Activated T-helper 9 cell treated with anti-CD3 and anti-CD28 coated beads, Interleukin-2, amount 50 U/mL, for 16 hours (primary cell): Measurements from ENCODE around the gene MCUB.

Source experiments
- DNase-seq: peaks from one replicate; pipeline ENCODE4 v3.0.0-alpha.2; 2020; ENCODE audit warnings: low read depth

Gene MCUB

DNA sequence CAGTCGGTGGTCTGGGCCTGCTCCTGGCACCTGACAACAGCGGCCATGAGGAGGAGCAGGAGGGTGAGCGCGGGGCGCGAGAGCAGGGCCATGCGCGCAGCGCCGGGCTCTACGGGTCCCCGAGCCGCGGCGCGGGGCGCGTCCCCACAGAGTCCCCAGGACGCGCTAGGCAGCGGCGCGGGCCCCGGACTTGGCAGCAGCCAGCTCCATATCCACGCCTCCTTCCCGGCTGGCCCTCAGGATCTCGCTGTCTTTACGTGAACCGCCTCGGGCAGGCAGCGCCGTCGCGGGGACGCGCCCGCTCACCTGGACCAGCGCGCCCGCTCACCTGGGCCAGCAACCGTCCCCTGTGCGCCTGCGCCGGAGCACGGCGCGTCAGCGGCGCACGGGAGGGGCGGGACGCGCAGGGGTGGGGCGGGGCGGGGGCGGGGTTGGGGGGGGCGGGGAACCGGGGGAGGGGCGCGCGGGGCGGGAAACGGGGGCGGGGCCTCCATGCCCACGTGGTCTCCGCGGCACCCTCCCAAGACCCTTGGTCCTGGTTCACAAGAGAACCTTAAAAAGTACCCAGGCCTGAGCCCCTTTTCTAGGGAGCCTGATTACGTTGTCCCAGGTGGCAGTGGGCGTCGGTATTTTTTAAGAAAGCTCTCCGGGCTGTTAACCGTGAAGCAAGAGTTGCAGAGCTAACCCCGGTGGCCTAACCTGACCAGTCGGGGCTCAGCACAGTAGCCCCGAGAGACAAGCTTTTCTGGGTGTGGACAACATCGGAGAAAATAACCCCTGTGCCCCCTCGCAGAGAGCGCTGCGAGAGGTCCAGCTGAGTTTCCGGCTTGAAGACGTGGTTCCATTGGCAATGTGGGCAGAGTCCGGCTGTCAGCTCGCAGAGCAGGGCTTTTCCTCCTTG, 169.9 kb downstream of the MCUB start, which contains the start of gene PLA2G12A:
Gene PLA2G12A (minus strand): TSS at position 353 of the 901 bp plus-strand sequence. CDS start 261 bp downstream, at position 92.
- DNase-seq: peak; percentile 70

GRCh38 chr4:109730619-109731545, 170.8 kb downstream of the MCUB start:
- no peak for DNase-seq

DNA sequence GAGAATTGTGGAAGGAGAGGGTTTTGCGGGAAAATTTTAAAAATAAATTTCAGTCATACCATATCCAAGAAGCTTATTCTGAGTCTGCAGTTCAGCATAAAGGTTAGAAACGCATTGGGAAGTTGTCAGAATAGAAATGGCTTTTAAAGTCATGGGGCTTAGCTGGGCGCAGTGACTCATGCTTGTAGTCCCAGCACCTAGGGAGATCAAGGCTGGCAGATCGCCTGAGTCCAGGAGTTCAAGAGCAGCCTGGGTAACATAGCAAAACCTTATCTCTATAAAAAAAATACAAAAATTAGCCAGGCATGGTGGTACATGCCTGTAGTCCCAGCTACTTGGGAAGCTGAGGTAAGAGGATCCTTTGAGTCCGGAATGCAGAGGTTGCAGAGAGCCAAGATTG, 173.7 kb downstream of the MCUB start:
- no peak for DNase-seq

GRCh38 chr4:109735566-109736365, 175.7 kb downstream of the MCUB start:
- no peak for DNase-seq
